ENCODE results near the gene LRRK2.

Gene LRRK2

DNA sequence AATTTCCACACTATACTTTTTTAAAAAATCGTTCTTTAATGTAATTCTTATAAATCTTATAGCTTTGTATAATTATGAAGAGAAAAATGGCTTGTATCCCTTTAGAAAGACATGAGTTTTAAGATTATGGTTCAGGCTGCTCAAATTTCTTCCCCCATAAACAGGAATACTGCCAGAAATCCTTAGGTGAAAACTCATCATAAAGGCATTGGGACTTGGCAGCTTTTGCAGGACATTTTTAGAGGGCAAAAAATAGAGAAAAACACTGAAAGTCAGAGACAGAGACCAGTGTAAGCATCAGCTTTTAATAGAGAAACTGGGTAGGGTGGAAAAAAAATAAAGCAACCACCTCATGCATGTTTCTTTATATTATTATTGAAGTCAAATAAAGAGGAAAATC, 29.1 kb downstream of the LRRK2 start:
- no peaks in the 10 kb centered on the region for H3K27me3 ChIP-seq (replicated peaks; ENCODE audit: control insufficient read depth, insufficient read depth, low read length)
- TF ChIP-seq, protein P1, sequence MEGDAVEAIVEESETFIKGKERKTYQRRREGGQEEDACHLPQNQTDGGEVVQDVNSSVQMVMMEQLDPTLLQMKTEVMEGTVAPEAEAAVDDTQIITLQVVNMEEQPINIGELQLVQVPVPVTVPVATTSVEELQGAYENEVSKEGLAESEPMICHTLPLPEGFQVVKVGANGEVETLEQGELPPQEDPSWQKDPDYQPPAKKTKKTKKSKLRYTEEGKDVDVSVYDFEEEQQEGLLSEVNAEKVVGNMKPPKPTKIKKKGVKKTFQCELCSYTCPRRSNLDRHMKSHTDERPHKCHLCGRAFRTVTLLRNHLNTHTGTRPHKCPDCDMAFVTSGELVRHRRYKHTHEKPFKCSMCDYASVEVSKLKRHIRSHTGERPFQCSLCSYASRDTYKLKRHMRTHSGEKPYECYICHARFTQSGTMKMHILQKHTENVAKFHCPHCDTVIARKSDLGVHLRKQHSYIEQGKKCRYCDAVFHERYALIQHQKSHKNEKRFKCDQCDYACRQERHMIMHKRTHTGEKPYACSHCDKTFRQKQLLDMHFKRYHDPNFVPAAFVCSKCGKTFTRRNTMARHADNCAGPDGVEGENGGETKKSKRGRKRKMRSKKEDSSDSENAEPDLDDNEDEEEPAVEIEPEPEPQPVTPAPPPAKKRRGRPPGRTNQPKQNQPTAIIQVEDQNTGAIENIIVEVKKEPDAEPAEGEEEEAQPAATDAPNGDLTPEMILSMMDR (IDR thresholded peaks at IDR 0.05; ENCODE audit: insufficient read depth, low read length, poor library complexity, severe bottlenecking), result no peak
- H3K36me3 ChIP-seq (ENCODE audit: control insufficient read depth, insufficient read depth, low read length), result no peaks in the 10 kb centered on the region; the same call in 1 of the 2 replicates
- no peak for DNase-seq (ENCODE audit: extremely low read depth, insufficient read length)
- no peak overlapping the region for H3K4me3 ChIP-seq (replicated peaks; ENCODE audit: low read depth, low read length)

DNA sequence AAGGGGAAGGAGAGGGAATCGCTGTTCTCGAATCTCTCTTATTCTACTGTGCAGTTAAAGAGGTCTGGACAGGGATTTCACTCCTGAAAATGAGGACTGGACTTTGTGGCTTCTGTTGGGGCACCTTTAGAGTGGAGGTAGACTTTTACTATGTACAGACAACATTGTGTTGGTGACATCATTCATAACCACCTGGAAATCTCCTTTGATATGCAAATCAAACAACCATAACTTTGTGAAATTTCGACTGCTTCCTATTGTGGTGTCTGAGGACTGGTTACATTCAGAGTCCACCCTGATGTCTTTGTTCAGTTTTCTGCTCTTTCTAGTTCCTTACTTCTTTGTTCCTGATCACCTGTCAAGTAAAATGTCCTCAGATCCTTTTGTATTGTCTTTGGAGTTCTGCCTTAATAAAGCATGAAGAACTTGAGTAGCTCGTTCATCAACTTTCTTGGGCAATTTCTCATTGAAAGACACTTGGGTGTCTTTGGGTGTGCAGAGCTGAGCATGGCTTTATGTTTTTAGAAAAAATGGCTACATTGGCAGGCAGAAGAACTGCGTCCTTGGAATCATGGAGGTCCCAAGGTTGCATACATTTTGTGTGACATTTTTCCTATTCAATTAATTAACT, 29.8 kb downstream of the LRRK2 start:
- no peaks in the 10 kb centered on the region; the same call in 1 of the 2 replicates for H3K36me3 ChIP-seq (ENCODE audit: control insufficient read depth, insufficient read depth, low read length)
- TF ChIP-seq, protein P1 (IDR thresholded peaks at IDR 0.05; ENCODE audit: insufficient read depth, low read length, poor library complexity, severe bottlenecking), result no peak
- no peak overlapping the region for H3K4me3 ChIP-seq (replicated peaks; ENCODE audit: low read depth, low read length)
- H3K27me3 ChIP-seq (replicated peaks; ENCODE audit: control insufficient read depth, insufficient read depth, low read length), result no peaks in the 10 kb centered on the region
- DNase-seq (ENCODE audit: extremely low read depth, insufficient read length), result no peak

GRCh38 chr12:40258371-40258770, 33.6 kb downstream of the LRRK2 start:
- Histone ChIP-seq H3K27me3 (replicated peaks; ENCODE audit: control insufficient read depth, insufficient read depth, low read length) (no peaks in the 10 kb centered on the region), H3K36me3 (ENCODE audit: control insufficient read depth, insufficient read depth, low read length) (no peaks in the 10 kb centered on the region; the same call in 1 of the 2 replicates), H3K4me3 (replicated peaks; ENCODE audit: low read depth, low read length) (no peak overlapping the region)
- DNase-seq (ENCODE audit: extremely low read depth, insufficient read length), result no peak
- TF ChIP-seq, protein P1 (IDR thresholded peaks at IDR 0.05; ENCODE audit: insufficient read depth, low read length, poor library complexity, severe bottlenecking), result no peak

DNA sequence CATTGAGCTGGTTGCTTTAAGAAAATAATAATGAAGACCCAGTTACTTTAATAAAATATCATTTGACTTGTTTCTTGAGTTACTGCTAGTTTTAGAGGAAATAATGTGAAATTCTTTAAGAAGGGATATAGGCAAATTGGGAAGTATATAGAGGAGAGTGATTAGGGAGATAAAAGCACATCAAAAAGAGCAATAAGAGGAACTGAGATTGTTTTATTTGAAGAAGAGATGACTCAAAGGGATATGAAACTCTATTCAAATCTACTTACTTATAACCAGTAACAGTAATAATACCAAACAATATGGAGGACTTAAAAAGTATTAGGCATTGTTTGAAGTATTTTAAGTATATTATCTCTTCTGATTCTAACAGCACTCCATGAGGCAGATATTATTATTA, 37.1 kb downstream of the LRRK2 start:
- Histone ChIP-seq H3K4me3 (replicated peaks; ENCODE audit: low read depth, low read length) (no peak overlapping the region), H3K27me3 (replicated peaks; ENCODE audit: control insufficient read depth, insufficient read depth, low read length) (no peaks in the 10 kb centered on the region), H3K36me3 (ENCODE audit: control insufficient read depth, insufficient read depth, low read length) (no peaks in the 10 kb centered on the region)
- TF ChIP-seq, protein P1 (IDR thresholded peaks at IDR 0.05; ENCODE audit: insufficient read depth, low read length, poor library complexity, severe bottlenecking), result no peak
- peak; percentile 24 for DNase-seq (ENCODE audit: extremely low read depth, insufficient read length)

GRCh38 chr12:40262657-40263056, 37.9 kb downstream of the LRRK2 start:
- H3K4me3 ChIP-seq (replicated peaks; ENCODE audit: low read depth, low read length), result no peak overlapping the region
- H3K27me3 ChIP-seq (replicated peaks; ENCODE audit: control insufficient read depth, insufficient read depth, low read length), result no peaks in the 10 kb centered on the region
- TF ChIP-seq, protein P1 (IDR thresholded peaks at IDR 0.05; ENCODE audit: insufficient read depth, low read length, poor library complexity, severe bottlenecking), result no peak
- no peaks in the 10 kb centered on the region for H3K36me3 ChIP-seq (ENCODE audit: control insufficient read depth, insufficient read depth, low read length)
- DNase-seq (ENCODE audit: extremely low read depth, insufficient read length), result peak; percentile 18
